ENCODE data around the gene ST3GAL5.

DNA sequence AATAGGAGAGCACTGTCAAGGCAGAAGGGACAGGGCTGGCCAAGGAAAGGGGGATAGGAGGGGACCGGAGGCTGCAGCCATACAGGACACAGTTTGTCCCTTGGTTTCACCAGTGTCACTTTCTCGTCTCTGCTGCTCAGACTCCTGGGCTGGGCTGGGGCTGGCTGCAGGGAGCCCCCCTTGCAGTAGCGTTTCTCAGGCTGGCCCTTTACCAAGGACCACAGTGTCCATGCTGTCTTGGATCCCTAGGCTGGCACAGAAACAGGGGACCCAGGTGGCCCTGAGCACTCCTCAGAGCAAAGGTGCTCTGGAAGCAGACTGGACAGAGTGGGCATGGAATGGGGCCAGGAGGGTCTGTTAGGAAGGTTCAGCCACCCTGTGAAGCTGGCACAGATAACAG lies 100.2 kb downstream of the ST3GAL5 start:
- TF ChIP-seq, protein P1, sequence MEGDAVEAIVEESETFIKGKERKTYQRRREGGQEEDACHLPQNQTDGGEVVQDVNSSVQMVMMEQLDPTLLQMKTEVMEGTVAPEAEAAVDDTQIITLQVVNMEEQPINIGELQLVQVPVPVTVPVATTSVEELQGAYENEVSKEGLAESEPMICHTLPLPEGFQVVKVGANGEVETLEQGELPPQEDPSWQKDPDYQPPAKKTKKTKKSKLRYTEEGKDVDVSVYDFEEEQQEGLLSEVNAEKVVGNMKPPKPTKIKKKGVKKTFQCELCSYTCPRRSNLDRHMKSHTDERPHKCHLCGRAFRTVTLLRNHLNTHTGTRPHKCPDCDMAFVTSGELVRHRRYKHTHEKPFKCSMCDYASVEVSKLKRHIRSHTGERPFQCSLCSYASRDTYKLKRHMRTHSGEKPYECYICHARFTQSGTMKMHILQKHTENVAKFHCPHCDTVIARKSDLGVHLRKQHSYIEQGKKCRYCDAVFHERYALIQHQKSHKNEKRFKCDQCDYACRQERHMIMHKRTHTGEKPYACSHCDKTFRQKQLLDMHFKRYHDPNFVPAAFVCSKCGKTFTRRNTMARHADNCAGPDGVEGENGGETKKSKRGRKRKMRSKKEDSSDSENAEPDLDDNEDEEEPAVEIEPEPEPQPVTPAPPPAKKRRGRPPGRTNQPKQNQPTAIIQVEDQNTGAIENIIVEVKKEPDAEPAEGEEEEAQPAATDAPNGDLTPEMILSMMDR (IDR thresholded peaks at IDR 0.05), result no peak
- TF ChIP-seq EZH2 (IDR thresholded peaks at IDR 0.05), result no peak

All from neural progenitor cell (in vitro differentiated cells).